ENCODE results near the gene THSD7B.
"Not testable (repeated sequence)": the region's sequence is repeated elsewhere in the genome, so short reads cannot be mapped to it uniquely, and the experiment has no call there.

The THSD7B gene, protein sequence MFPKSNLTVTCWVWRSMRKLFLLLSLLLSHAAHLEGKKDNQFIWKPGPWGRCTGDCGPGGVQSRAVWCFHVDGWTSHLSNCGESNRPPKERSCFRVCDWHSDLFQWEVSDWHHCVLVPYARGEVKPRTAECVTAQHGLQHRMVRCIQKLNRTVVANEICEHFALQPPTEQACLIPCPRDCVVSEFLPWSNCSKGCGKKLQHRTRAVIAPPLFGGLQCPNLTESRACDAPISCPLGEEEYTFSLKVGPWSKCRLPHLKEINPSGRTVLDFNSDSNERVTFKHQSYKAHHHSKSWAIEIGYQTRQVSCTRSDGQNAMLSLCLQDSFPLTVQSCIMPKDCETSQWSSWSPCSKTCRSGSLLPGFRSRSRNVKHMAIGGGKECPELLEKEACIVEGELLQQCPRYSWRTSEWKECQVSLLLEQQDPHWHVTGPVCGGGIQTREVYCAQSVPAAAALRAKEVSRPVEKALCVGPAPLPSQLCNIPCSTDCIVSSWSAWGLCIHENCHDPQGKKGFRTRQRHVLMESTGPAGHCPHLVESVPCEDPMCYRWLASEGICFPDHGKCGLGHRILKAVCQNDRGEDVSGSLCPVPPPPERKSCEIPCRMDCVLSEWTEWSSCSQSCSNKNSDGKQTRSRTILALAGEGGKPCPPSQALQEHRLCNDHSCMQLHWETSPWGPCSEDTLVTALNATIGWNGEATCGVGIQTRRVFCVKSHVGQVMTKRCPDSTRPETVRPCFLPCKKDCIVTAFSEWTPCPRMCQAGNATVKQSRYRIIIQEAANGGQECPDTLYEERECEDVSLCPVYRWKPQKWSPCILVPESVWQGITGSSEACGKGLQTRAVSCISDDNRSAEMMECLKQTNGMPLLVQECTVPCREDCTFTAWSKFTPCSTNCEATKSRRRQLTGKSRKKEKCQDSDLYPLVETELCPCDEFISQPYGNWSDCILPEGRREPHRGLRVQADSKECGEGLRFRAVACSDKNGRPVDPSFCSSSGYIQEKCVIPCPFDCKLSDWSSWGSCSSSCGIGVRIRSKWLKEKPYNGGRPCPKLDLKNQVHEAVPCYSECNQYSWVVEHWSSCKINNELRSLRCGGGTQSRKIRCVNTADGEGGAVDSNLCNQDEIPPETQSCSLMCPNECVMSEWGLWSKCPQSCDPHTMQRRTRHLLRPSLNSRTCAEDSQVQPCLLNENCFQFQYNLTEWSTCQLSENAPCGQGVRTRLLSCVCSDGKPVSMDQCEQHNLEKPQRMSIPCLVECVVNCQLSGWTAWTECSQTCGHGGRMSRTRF (N-terminal part only)

GRCh38 chr2:136765256-136766072 lies at the start of gene THSD7B:
TSS of gene THSD7B (plus strand) at chr2:136765545. CDS start at chr2:136882179, 116,634 bp downstream.
- no peak within 1 kb of the TSS for H3K4me3 Mint-ChIP-seq
- ATAC-seq (replicated peaks; ENCODE audit: extremely low read depth, poor library complexity, severe bottlenecking): no peak
- H3K27ac Mint-ChIP-seq (ENCODE audit: low read depth): no peak within 1 kb of the TSS

GRCh38 chr2:136718273-136718672 lies 47.1 kb upstream of the THSD7B start:
- Mint-ChIP-seq H3K9me3 (no peaks in the 10 kb centered on the region), H3K36me3 (ENCODE audit: insufficient read depth) (no peaks in the 10 kb centered on the region), H3K27me3 (peaks cover 6% of the 10 kb centered on the region), H3K4me3 (no peak overlapping the region), H3K4me1 (no peaks in the 10 kb centered on the region), H3K27ac (ENCODE audit: low read depth) (no peak overlapping the region)
- no peak for ATAC-seq (replicated peaks; ENCODE audit: extremely low read depth, poor library complexity, severe bottlenecking)
- DNase-seq (ENCODE audit: low spot score in 2 of 2): no peak

More at GRCh38 chr2:136765256-136766072, at the start of gene THSD7B:
- peaks cover 6% of the 10 kb centered on the region for H3K4me1 Mint-ChIP-seq
- H3K27me3 Mint-ChIP-seq: peaks cover 59% of the 10 kb centered on the region
- no peak for DNase-seq (ENCODE audit: low spot score in 2 of 2)
- H3K36me3 Mint-ChIP-seq (ENCODE audit: insufficient read depth): no peaks in the 10 kb centered on the region
- H3K9me3 Mint-ChIP-seq: no peaks in the 10 kb centered on the region

DNA sequence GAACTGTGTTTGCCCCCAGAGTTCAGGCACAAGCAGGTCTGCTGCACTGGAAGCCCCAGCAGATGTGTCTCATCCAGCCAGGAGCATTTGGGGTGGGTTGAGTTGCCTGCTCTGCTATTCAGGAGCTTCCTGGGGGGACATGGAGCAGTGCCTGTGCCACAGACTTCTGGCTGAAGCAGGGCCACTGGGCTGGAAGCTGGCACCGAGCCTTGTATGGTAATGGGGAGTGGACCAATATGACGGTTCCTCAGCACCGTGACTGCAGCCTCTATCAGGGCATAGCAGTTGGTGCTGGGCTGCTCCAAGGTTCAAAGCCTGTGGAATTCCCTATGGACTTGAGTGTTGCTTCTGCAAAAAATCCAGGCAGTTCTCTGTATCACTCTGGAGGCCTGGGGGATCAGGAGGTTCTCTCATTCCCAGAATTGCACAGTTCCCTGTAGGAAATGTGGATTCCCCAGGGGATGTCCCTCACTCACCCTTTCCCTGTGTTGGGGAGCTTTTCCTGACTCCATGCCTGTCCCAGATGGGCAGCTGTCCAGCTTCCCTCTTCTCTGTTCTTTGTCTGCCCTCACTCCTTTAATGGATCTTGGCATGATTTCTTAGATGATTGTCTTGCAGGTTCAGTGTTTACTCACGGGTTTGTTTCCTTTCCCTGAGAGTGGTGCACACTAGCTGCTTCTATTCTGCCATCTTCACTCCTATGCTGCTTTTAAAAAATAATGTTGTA lies 37.2 kb upstream of the THSD7B start:
- no peak overlapping the region for H3K27ac Mint-ChIP-seq (ENCODE audit: low read depth)
- no peak overlapping the region for H3K4me3 Mint-ChIP-seq
- H3K36me3 Mint-ChIP-seq (ENCODE audit: insufficient read depth): no peaks in the 10 kb centered on the region
- no peaks in the 10 kb centered on the region for H3K4me1 Mint-ChIP-seq
- no peaks in the 10 kb centered on the region for H3K9me3 Mint-ChIP-seq
- no peak for DNase-seq (ENCODE audit: low spot score in 2 of 2)
- no peak for ATAC-seq (replicated peaks; ENCODE audit: extremely low read depth, poor library complexity, severe bottlenecking)
- H3K27me3 Mint-ChIP-seq: no peaks in the 10 kb centered on the region

- ATAC-seq (replicated peaks; ENCODE audit: extremely low read depth, poor library complexity, severe bottlenecking): no peak
- H3K4me1 Mint-ChIP-seq: no peaks in the 10 kb centered on the region
- no peak overlapping the region for H3K4me3 Mint-ChIP-seq
- no peaks in the 10 kb centered on the region for H3K36me3 Mint-ChIP-seq (ENCODE audit: insufficient read depth)
- no peak for DNase-seq (ENCODE audit: low spot score in 2 of 2)
- H3K27me3 Mint-ChIP-seq: peaks cover 8% of the 10 kb centered on the region
- no peak overlapping the region for H3K27ac Mint-ChIP-seq (ENCODE audit: low read depth)
- no peaks in the 10 kb centered on the region for H3K9me3 Mint-ChIP-seq
Observed at GRCh38 chr2:136736236-136736635, 29.1 kb upstream of the THSD7B start.

DNA sequence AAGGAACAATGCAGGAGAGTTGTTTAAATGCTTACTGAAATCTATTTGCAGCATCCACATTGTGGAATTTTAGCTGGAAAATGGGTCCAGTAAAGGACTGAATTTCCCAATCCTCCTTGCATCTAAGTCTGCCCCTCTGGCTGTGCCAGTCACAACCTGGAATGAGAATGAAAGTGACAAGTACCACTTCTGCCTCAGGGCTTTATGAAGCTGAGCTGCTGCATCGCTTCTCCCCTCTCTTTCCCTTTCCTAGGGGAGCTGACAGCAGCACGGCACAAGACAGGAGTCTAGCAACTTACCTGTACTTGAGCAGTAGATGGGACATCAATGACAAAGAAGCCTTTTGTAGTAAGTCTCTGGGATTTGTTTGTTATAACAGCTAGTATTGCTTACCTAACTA lies 27.3 kb upstream of the THSD7B start:
- Mint-ChIP-seq H3K4me1 (no peaks in the 10 kb centered on the region), H3K27ac (ENCODE audit: low read depth) (no peak overlapping the region), H3K4me3 (no peak overlapping the region), H3K9me3 (no peaks in the 10 kb centered on the region), H3K27me3 (peaks cover 9% of the 10 kb centered on the region), H3K36me3 (ENCODE audit: insufficient read depth) (no peaks in the 10 kb centered on the region)
- DNase-seq (ENCODE audit: low spot score in 2 of 2) (no peak), ATAC-seq (replicated peaks; ENCODE audit: extremely low read depth, poor library complexity, severe bottlenecking) (no peak)

- Mint-ChIP-seq H3K36me3 (ENCODE audit: insufficient read depth) (no peaks in the 10 kb centered on the region), H3K4me1 (no peaks in the 10 kb centered on the region), H3K9me3 (no peaks in the 10 kb centered on the region), H3K27ac (ENCODE audit: low read depth) (no peak overlapping the region), H3K4me3 (no peak overlapping the region), H3K27me3 (peaks cover 9% of the 10 kb centered on the region)
- ATAC-seq (replicated peaks; ENCODE audit: extremely low read depth, poor library complexity, severe bottlenecking): no peak
- no peak for DNase-seq (ENCODE audit: low spot score in 2 of 2)
Observed at GRCh38 chr2:136741471-136741870, 23.9 kb upstream of the THSD7B start.

- Mint-ChIP-seq H3K9me3 (no peaks in the 10 kb centered on the region), H3K4me1 (no peaks in the 10 kb centered on the region), H3K27me3 (no peaks in the 10 kb centered on the region), H3K4me3 (no peak overlapping the region), H3K36me3 (ENCODE audit: insufficient read depth) (no peaks in the 10 kb centered on the region), H3K27ac (ENCODE audit: low read depth) (no peak overlapping the region)
- ATAC-seq (replicated peaks; ENCODE audit: extremely low read depth, poor library complexity, severe bottlenecking): no peak
- DNase-seq (ENCODE audit: low spot score in 2 of 2): no peak
Observed at GRCh38 chr2:136750065-136750464, 15.3 kb upstream of the THSD7B start.

GRCh38 chr2:136751406-136751805 lies 13.9 kb upstream of the THSD7B start:
- DNase-seq (ENCODE audit: low spot score in 2 of 2) (no peak), ATAC-seq (replicated peaks; ENCODE audit: extremely low read depth, poor library complexity, severe bottlenecking) (no peak)
- no peaks in the 10 kb centered on the region for H3K36me3 Mint-ChIP-seq (ENCODE audit: insufficient read depth)
- H3K4me3 Mint-ChIP-seq: no peak overlapping the region
- no peaks in the 10 kb centered on the region for H3K4me1 Mint-ChIP-seq
- no peak overlapping the region for H3K27ac Mint-ChIP-seq (ENCODE audit: low read depth)
- H3K9me3 Mint-ChIP-seq: no peaks in the 10 kb centered on the region
- no peaks in the 10 kb centered on the region for H3K27me3 Mint-ChIP-seq

- peaks cover 29% of the 10 kb centered on the region for H3K27me3 Mint-ChIP-seq
- ATAC-seq (replicated peaks; ENCODE audit: extremely low read depth, poor library complexity, severe bottlenecking); H3K27ac Mint-ChIP-seq (ENCODE audit: low read depth); H3K4me3 Mint-ChIP-seq; DNase-seq (ENCODE audit: low spot score in 2 of 2); H3K4me1 Mint-ChIP-seq; H3K36me3 Mint-ChIP-seq (ENCODE audit: insufficient read depth): not testable (repeated sequence)
- H3K9me3 Mint-ChIP-seq: peaks cover 12% of the 10 kb centered on the region
Observed at GRCh38 chr2:136758504-136758903, 6.8 kb upstream of the THSD7B start.

DNA sequence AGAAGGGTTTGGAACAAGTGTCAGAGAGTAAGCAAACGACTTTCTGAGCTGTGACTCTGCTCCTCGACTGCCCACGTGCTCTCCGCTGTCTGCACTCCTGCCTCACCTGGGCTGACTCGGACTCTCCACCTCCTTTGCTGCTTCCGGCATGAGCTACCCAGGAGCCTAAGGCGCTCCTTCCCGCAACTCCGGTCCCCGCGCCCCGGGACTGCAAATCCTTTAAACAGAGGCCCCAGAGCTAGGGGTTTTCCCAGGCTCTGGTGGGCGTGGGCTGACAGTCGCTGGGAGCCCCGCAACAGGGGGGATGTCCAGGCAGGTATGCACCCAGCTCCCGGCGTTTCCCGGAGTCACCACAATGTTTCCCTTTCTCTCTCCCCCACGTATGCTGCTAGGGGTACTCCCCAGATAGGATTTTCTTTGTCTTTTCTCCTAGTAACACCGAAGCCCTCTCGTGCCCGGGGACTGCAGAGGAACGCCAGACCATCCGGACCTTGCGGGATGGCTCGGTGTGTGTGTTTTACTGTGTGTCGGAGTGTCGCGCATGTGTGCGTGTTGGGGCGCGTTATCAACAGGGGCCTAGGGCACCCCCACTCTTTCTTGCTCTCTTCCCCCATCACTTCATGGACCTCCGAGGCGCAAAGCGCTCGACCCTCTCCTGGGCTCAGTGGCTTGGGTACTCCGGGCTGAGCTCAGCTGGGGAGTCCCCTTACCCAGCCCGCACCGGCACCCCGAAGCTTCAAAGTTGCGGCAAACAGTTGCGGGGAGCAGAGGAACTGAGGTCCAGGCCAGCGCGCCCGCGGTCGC lies 691 bp upstream of the THSD7B start:
- Mint-ChIP-seq H3K4me1 (peaks cover 6% of the 10 kb centered on the region), H3K36me3 (ENCODE audit: insufficient read depth) (no peaks in the 10 kb centered on the region), H3K27ac (ENCODE audit: low read depth) (no peak overlapping the region), H3K4me3 (no peak overlapping the region), H3K9me3 (no peaks in the 10 kb centered on the region), H3K27me3 (peaks cover 59% of the 10 kb centered on the region)
- DNase-seq (ENCODE audit: low spot score in 2 of 2) (no peak), ATAC-seq (replicated peaks; ENCODE audit: extremely low read depth, poor library complexity, severe bottlenecking) (no peak)

- peaks cover 55% of the 10 kb centered on the region for H3K27me3 Mint-ChIP-seq
- ATAC-seq (replicated peaks; ENCODE audit: extremely low read depth, poor library complexity, severe bottlenecking) (no peak), DNase-seq (ENCODE audit: low spot score in 2 of 2) (no peak)
- no peaks in the 10 kb centered on the region for H3K36me3 Mint-ChIP-seq (ENCODE audit: insufficient read depth)
- no peaks in the 10 kb centered on the region for H3K9me3 Mint-ChIP-seq
- H3K4me1 Mint-ChIP-seq: peaks cover 6% of the 10 kb centered on the region
- no peak overlapping the region for H3K4me3 Mint-ChIP-seq
- no peak overlapping the region for H3K27ac Mint-ChIP-seq (ENCODE audit: low read depth)
Observed at GRCh38 chr2:136766073-136766404, 694 bp downstream of the THSD7B start.

All from central memory CD8-positive, alpha-beta T cell (primary cell).